Stimulated activated CD8-positive, alpha-beta memory T cell treated with anti-CD3 and anti-CD28 coated beads, Interleukin-15, amount 100 ng/mL, for 48 hours (primary cell): Measurements from ENCODE around the gene MINPP1.

Source experiments
- DNase-seq, 2 donors: peaks; one replicate each; pipeline ENCODE4 v3.0.0-alpha.2; 2020; ENCODE audit warnings: low read depth in 2 of 2

MINPP1 gene

DNA sequence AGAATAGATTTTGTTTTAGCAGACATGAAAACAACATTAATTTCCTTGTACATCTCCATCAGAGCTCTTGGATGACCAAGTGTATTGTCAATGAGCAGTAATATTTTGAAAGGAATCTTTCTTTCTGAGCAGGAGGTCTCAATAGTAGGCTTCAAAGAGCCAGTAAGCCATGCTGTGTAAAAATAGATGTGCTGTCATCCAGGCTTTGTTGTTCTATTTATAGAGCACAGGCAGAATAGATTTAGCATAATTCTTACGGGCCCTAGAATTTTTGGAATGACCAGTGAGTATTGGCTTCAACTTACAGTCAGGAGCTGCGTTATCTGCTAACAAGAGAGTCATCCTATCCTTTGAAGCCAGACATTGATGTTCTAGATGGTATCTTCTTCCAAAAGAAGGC, 19.0 kb downstream of the MINPP1 start:
- DNase-seq = no peak

DNA sequence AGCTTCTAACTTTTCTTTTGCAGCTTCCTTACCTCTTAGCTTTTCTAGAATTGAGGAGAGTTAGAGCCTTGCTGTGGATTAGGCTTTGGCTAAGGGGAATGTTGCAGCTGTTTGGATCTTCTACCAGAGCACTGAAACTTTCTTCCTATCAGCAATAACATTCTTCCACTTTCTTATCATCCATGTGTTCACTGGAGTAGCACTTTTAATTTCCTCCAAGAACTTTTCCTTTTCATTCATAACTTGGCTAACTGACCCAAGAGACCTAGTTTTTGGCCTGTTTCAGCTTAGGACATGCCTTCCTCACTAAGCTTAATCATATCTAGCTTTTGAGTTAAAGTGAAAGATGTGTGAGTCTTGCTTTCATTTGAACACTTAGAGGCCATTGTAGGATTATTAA, 19.6 kb downstream of the MINPP1 start:
- DNase-seq = no peak

DNA sequence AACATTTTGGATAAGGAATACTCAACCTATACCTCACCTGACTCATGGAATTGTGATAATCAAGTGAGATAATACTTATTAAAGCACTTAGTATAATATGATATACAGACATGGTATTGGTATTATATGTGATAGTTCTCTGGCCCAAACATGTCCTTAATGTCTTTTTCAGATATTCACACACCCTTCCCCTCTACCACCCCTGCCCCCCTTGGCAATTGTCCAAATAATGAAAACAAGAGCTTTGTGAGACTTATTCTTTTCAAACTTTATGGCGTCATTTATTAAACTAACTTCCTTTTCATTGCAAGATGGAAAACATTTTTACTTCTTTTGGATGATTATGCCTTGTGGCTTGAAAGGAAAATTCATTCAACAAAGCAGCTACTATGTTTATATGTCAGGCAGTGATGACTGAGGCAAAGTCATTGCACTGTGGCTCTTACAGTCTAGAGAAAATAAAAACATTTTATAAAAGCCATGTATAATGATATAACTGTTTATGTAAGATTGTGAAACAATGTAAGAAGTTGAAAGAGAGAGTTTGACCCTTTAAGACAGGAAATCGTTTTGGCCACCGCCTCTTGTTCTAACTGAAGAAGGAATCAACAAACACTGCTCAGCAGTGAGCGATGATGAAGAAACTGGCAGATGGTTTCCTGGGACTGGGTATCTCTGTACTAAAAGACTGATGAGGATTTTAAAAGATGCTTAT, 27.4 kb downstream of the MINPP1 start:
- no peak for DNase-seq

DNA sequence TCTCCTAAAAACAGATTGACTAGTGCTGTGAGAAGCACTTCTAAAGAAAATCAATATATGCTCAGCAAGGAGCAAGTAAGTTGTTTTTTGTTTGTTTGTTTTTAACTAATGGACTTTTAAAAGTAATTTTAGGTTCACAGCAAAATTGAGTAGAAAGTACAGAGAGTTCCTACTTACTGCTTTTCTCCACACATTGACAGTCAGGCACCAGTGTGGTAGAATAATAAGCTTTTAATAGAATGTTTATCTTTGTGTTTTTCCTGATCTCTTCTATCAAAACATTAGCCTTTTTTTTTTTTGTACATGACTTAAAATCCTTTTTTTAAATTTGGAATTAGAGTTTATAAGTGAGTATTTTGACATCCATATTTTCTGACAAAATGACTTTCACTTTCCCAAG, 28.0 kb downstream of the MINPP1 start:
- DNase-seq = no peak

DNA sequence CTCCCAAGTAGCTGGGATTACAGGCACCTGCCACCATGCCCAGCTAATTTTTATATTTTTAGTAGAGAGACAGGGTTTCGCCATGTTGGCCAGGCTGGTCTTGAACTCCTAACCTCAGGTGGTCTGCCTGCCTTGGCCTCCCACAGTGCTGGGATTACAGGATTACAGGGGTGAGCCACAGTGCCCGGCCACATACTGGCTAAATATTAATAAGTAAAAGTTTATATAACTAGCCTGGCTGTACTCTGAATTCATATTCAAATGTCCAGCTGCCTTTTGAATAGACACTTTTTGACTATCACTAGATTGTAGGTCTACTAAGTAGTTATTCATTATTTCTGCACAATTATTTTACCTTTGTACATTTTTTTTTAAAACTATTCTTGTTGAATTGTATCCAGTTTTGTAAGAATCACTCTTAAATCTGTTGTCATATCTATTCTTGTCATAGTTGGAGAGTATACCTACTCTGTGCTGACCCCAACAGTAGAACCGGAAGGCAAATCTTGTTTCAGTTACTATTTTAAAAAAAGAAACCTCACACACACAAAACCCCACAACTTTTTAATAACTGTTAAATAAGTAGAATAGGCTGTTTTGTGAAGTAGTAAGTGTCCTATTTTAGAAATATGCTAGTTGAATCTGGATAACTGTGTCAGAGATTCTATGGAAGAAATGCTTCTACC, 29.6 kb downstream of the MINPP1 start:
- no peak for DNase-seq

DNA sequence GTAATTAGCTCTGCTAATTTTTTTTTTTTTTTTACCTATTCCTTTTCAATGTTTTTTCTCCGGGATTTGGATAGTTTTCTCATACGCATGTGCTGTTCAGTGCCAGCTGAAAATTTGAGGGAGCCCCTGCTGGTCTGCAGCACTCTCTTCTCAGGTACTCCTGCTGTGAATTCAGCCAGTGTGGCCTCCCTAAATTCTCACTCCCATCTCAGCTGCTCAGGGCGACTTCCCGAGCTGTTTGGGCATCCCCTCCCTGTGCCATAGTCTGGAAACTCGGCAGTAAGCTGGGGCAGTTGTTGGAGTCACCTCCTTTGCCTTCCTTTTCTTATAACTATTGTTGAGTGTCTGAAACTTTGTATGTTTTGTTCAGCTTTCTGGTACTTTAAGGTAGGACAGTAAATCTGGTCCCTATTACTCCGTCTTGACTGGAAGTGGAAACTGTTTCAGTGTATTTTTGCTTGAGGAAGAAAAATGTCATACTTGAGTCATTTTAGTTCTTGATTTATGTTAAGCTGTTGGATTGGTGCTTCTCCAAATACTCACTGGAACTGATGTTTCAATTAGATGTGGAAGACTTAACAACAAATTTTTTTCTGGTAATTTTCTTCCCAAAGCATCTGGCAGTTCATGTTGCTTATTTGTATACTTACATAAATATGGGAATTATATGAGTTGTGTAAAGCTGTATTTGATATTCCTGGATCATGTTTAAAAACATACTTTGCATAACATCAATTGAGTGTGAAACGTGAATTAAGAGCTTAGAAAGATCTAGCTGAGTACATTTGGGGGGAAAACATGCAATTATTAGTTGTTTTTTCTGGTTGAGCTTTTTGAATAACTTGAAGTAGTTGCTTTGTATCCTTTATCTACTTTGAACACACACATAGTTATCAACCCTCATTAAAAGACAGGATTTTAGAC, 33.7 kb downstream of the MINPP1 start:
- DNase-seq = no peak

DNA sequence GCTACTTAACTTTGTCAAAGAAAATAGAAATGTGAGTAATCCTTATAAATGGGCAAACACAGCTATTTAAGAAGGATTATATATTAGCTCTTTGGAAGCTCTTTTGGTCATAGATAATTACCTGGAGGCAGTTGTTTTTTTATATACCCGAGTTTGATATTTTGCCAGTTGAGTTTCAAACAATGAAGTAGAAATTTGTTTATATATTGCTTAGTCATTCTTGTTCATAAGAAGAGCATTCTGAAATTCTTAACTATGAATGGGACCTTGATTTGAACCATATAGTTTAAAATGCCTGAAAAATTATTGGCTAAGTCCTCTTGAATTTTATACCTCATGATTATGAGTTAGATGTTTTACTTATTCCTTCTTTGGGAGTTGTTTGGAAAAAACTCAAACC, 36.4 kb downstream of the MINPP1 start:
- no peak for DNase-seq

DNA sequence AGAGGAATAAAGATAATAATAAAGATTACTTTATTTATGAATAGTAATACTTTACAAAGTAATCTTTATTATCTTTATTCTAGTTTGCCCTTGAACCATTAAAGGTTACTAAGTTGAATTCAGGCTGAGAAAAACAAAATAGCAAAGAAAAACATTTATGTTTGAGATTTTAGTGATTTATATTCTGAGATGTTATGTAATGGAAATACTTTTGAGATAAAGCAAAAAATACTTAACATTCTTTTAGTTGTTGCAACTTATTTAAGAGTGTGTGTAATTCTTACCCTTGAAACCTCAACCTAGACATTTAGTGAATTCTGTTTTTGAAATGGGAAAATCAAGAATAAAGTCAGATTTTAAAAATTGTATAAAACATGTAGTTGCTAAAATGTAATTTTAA, 40.0 kb downstream of the MINPP1 start:
- DNase-seq = no peak

DNA sequence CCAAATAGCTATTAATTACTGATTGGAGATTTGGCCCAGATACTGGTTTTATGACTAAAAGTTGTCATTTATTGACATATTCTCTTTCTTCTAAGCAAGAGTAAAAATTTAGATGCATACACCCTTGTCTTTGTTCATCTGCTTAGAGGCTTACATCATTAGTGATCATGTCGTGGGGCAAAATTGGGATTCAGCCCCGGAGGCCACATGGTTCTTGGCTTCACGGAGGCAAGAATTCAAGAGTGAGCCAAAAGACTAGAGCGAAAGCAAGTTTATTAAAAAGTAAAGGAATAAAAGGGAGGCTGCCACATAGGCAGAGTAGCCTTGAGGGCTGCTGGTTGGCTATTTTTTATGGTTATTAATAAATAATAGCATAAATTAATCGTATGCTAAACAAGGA, 41.1 kb downstream of the MINPP1 start:
- DNase-seq = no peak

DNA sequence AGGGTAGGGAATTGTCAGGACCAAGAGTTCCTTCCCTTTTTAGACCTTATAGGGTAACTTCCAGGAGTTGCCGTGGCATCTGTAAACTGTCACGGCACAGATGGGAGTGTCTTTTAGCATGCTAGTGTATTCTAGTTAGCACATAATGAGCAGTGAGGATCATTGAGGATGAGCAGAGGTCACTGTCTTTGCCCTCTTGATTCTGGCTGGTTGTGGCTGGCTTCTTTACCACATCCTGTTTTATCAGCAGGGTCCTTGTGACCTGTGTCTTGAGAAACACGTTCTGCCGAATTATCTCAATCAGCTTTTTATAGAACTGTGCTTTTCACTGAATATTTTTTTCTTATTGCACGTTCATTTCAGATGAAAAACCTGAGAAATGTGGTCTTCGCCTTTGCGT, 41.5 kb downstream of the MINPP1 start:
- DNase-seq = no peak

DNA sequence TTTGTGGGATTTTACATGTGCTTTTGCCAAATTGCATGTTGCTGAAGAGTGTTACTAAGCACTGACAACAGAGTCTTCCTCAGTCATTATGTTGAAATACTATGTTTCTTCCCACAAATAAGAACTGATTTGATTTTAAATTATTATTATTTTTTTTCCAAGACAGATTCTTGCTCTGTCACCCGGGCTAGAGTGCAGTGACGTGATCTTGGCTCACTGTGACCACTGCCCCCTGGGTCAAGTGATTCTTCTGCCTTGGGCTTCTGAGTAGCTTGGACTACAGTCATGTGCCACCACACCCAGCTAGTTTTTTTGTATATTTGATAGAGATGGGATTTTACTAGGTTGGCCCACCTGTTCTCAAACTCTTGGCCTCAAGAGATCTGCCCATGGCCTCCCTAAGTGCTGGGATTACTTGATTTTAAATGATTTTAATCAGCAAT, 42.3 kb downstream of the MINPP1 start:
- DNase-seq = no peak

DNA sequence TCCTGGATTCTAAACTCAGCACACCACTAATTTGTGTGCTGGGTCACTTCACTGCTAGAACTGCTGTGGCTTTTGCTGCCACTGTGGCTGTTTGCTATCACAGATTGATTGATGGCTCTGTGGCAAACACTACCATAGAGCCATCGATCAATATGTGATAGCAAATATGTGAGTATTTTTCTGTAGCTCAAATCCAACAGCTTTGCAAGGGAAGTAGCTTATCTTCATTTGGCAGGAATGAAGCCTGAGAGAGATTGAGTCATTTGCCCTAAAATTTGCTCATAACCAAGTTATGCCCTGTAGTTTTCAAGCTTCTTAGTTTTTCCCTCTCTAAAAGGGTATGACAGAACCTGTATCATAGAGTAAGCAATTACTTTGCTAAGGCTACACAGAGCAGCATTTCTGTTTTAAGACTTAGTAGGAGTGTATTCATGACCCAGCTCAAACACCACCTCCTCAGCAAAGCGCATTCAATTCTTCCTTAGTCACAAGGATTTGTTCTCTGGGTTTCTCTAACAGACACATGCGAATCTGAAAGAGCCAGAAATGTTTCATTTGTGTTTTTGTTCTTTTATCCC, 43.1 kb downstream of the MINPP1 start:
- DNase-seq = no peak

DNA sequence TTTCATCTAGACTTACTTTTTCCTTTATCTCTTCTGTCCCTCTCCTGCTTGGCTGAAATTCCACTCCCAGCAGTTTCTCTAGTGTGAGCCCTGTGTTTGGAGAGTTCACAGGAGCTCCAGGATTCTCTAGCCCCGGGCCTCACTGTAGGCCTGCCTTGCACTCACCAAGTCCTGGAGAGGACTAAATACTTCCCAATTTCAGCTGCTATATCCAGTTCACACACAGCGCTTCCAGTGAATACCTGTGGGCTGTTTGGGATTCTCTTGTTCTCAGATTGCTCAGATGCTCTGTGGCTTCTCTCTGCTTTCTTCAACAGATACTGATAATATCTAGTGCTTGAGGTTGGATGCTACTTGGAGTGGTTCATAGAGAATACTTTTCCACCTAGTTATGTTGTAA, 46.0 kb downstream of the MINPP1 start:
- no peak for DNase-seq

DNA sequence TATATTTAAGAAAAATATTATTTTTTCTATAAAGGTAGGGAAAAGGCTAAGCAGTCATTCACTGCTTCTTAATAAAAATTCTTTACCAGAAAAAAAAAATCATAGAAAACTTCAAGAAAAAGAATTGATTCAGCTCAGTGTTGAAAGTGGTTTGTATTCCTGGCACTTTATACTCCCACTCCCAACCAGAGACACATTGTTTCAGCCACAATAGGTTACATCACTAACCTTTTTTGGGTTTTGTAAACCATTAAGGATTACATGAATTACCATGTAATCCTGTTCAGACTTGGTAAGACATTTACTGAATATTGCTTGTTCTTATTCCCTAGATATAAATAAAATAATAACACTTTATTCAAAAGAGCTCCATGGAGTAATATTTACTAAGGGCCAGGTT, 46.6 kb downstream of the MINPP1 start:
- no peak for DNase-seq

DNA sequence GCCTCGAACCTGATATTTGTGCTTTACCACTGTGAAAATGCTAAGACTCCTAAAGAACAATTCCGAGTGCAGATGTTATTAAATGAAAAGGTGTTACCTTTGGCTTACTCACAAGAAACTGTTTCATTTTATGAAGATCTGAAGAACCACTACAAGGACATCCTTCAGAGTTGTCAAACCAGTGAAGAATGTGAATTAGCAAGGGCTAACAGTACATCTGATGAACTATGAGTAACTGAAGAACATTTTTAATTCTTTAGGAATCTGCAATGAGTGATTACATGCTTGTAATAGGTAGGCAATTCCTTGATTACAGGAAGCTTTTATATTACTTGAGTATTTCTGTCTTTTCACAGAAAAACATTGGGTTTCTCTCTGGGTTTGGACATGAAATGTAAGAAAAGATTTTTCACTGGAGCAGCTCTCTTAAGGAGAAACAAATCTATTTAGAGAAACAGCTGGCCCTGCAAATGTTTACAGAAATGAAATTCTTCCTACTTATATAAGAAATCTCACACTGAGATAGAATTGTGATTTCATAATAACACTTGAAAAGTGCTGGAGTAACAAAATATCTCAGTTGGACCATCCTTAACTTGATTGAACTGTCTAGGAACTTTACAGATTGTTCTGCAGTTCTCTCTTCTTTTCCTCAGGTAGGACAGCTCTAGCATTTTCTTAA, 47.7 kb downstream of the MINPP1 start:
- no peak for DNase-seq

DNA sequence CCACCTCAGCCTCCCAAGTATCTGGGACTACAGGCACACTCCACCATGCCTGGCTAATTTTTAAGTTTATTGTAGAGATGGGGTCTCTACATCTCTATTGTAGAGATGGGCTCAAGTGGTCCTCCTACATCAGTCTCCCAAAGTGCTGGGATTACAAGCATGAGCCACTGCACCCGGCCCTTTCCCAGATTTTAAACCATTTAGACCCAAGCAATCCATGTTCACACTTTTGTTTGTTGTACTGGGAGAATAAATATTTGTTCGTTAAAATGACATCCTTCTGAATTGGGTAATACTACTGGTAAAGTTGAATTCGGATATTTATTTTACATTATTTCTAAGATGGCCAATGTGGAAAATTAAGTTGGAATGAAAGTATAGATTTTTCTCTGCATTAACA, 52.7 kb downstream of the MINPP1 start:
- DNase-seq = no peak

DNA sequence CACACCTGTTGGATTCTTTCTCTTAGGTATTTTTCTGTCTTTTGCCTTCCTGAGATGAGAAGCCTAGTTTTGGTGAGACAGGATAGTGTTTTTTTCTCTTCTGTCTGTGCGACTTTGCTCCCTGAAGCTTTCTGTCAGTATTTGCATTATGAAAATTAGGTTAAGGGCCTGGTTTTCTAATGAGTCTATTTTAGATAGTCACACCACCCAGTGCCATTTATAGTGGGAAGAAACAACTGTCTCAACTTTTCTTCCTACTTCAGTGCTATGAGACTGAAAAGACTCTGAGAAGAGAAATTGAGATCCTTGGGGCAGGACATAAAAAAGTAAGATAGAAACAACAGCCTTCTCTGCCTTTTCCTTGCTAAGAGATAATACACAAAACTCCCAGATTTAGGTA, 53.6 kb downstream of the MINPP1 start:
- no peak for DNase-seq

DNA sequence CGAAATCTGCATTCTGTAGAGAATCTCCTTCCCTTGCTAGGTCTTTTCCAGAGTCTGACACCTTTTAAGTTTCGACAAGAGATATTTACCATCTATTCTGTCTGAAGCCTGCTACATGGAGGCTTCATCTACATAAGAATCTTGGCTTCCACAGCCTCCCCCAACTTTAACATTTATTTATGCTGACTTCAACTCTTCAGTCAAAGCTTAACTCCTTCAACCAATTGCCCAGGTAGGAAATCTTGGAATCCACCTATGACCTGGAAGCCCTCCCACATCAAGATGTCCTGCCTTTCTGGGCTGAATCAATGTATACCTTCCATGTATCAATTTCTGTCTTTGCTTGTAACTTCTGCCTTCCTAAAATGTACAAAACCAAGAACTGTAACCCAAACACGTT, 54.7 kb downstream of the MINPP1 start:
- DNase-seq = no peak

DNA sequence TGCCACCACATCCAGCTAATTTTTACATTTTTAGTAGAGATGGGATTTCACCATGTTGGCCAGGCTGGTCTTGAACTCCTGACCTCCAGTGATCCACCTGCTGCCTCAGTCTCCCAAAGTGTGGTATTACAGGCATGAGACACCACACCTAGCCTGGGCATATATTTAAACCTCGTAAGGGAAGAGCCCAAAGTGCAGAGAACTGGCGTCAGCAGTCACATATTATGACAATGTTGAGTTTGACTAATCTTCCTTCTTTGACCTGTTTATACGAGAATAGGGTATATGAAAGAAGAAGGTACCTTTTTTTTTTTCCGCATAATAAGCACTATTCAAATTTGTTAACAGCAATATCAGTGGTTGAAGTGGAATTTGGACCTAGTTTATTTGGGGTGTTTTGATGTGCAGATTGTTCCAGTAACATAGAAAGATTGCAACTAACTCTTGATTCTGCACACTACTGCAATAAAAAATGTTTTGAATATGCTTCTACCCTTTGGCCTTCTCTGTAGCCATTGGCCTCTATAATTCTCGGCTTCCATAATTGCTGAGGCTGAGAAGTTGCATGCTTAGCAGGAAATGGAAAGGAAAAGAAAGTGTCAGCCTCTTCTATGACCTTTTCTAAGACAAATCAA, 55.9 kb downstream of the MINPP1 start:
- no peak for DNase-seq

DNA sequence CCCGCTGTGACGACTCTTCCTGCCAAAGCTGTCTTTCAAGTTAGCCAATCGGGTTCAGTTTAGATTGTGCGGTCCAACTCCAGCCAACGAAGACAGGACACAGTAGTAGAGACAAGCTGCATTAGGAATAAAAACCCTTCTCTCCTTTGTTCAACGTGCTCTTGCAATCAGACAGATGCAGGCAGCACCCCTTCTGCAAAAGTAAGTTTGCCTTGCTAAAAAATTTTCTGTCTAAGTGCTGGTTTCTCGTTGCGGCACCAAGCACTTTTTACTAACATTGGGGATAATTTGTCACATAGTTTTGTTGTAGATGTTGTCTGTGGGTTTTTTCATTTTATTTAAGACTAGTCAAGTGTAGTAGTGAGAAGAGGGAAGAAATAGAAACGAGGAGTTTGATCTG, 58.1 kb downstream of the MINPP1 start:
- no peak for DNase-seq

DNA sequence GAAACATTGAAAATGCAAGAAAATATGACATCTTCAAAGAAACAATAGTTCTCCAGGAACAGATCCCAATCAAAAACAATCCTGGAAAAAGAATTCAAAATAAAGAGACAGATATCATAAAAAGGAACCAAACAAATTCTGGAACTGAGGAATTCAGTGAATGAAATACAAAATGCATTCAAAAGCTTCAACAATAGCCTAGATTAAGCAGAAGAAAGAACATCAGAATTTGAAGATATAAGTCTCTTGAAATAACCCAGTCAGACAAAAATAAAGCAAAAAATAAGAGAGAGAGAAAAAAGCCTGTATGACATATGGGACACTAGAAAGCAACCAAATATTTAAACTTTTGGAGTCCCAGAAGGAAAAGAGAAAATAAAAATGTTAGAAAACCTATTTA, 60.3 kb downstream of the MINPP1 start:
- no peak for DNase-seq
